Subcutaneous adipose tissue (tissue), 4 donors: ENCODE data around the gene IQSEC2. TPM values are rescaled to one million over a fixed set of nuclear protein-coding genes. Genes with fewer than 3 reads are reported as not detected.

Source experiments
- small RNA-seq: library from RNA; depleted of rRNA; stranded (forward); fragments of <200 nt; gene quantifications from one replicate; pipeline ENCODE3, GENCODE V24; 2016
- total RNA-seq, 4 donors: library from RNA; depleted of rRNA; stranded (reverse); fragments of >200 nt; gene quantifications; one replicate each; pipeline ENCODE4 v1.1.0, GENCODE V29; 2016
- TF ChIP-seq, protein P1 (sequence below): fragments of 450-650 bp; IDR thresholded peaks from one replicate; pipeline ENCODE4 v1.5.1; 2016; ENCODE audit warnings: low read depth, mild to moderate bottlenecking, control low read depth, antibody characterized with exemption, moderate library complexity

IQSEC2 gene
- total RNA-seq, 4 donors from 2014 or later = 13.0 to 24.5 (median 19.2) TPM

DNA sequence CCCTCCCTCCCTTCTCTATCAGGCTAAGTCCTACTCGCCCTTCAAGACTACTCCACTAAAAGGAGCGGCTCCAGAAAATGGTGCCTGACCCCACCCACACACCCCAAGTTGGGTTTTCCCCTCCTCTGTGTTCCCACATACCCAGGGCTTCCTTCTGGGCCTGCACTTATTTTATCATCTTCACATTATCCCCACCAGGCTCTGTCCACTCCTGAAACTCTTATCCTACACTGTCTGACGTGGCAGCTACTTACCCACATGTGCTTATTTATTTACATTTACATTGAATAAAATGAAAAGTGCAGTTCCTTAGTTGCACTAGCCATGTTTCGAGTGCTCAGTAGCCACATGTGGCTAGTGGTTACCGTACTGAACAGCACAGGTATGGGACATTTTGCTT, 51.3 kb downstream of the IQSEC2 start:
- TF ChIP-seq, protein P1, sequence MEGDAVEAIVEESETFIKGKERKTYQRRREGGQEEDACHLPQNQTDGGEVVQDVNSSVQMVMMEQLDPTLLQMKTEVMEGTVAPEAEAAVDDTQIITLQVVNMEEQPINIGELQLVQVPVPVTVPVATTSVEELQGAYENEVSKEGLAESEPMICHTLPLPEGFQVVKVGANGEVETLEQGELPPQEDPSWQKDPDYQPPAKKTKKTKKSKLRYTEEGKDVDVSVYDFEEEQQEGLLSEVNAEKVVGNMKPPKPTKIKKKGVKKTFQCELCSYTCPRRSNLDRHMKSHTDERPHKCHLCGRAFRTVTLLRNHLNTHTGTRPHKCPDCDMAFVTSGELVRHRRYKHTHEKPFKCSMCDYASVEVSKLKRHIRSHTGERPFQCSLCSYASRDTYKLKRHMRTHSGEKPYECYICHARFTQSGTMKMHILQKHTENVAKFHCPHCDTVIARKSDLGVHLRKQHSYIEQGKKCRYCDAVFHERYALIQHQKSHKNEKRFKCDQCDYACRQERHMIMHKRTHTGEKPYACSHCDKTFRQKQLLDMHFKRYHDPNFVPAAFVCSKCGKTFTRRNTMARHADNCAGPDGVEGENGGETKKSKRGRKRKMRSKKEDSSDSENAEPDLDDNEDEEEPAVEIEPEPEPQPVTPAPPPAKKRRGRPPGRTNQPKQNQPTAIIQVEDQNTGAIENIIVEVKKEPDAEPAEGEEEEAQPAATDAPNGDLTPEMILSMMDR = no peak

GRCh38 chrX:53227224-53227765, 54.1 kb downstream of the IQSEC2 start:
- TF ChIP-seq, protein P1 = no peak

- TF ChIP-seq, protein P1 = no peak
Measured at GRCh38 chrX:53224860-53225797, 56.3 kb downstream of the IQSEC2 start, which contains the start of gene KDM5C. Gene KDM5C (minus strand): TSS chrX:53225207. CDS start chrX:53224889, 318 bp downstream.

- TF ChIP-seq, protein P1 = no peak
Measured at GRCh38 chrX:53223955-53224859, 57.2 kb downstream of the IQSEC2 start.

GRCh38 chrX:53223068-53223693, 58.2 kb downstream of the IQSEC2 start:
- TF ChIP-seq, protein P1 = no peak

Small RNA genes lying within 50 kb of the gene (small RNA-seq; reads per million reads assigned to genes)
- 0.49 reads per million for gene RF00019

Other genes with a start within 250 kb of the IQSEC2 start
- gene GPR173, start 232.8 kb downstream of the IQSEC2 start, total RNA-seq = 1 to 10 TPM in 1 of 4 donors, under 1 TPM in 3; 0.33 to 1.1 (median 0.73) TPM
- 10 to 100 TPM; 33.5 to 56.6 (median 43.5) TPM for gene TSPYL2, start 199.2 kb downstream of the IQSEC2 start, total RNA-seq
- 10 to 100 TPM; 14.6 to 41.3 (median 19.0) TPM for gene KANTR, start 187.4 kb downstream of the IQSEC2 start, total RNA-seq
- 10 to 100 TPM; 43.7 to 71.6 (median 48.8) TPM for gene KDM5C, start 56.4 kb downstream of the IQSEC2 start, total RNA-seq
- 10 to 100 TPM; 21.6 to 43.3 (median 33.3) TPM for gene SMC1A, start 141.1 kb upstream of the IQSEC2 start, total RNA-seq
- gene RIBC1, start 141.3 kb upstream of the IQSEC2 start, total RNA-seq = under 1 TPM in 1 of 4 donors, not detected in 3; 0.51 TPM
- gene HSD17B10, start 152.8 kb upstream of the IQSEC2 start, total RNA-seq = 10 to 100 TPM; 39.4 to 98.9 (median 54.8) TPM